ENCODE data around the gene GBGT1. TPM values are rescaled to one million over a fixed set of nuclear protein-coding genes. Genes with fewer than 3 reads are reported as not detected.

Gene GBGT1
- total and polyA plus RNA-seq, 9 of the 15 experiments (the other 6 are each of a cell fraction or from before 2014, with no cell fraction given) = 0.55 to 25.8 (median 13.7) TPM

DNA sequence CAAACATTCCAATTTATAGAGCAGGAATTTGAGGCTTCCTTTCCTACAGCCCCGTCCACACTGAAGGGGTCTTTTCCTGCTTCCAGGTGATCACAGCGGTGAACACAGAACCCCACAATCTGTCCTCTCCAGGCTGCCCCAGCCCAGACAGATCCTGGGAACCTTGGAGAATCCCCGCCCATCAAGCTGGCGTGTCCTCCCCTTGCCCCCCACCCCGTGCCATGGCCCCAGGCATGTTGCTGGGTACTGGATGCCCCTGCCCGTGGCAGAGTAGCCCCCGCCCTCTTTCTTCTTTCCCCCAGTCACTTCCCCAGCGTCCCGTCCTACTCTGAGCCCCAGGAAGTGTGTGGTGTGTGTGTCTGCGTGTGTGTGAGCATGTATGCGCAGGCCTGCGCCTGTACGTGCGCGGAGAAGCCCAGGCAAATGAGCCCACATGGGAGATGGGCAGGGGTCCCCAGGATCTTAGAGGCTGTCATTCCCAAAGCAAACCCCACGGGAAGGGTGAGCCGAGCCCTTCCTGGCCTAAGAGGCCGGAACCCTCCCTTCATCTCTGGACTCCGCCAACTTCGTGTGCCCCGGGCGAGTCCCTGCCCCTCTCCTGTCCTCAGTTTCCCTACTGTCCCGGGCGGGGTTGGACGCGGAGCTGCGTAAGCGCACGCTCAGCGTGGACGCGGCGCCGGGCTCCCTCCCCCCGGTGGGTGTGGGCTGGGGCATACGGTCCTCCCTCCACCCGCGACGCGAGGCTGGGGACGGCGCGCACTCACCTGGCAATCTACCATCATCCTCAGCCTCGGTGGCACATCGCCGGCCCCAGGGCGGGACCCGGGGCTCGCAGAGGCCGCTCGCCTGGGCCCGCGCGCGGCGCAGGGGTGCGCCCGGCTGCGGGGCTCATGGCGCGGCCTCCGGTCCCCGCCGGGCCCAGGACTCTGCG lies 15.2 kb downstream of the GBGT1 start (continued):
- TF ChIP-seq DIDO1 (tag; IDR thresholded peaks at IDR 0.05; ENCODE audit: low read depth) = no peak
- TF ChIP-seq FOS (IDR thresholded peaks at IDR 0.05; ENCODE audit: extremely low read depth, insufficient read length) = no peak
- TF ChIP-seq SMAD4 (CRISPR knock-in tag; conservative IDR thresholded peaks at IDR 0.05) = no peak
- no peak for TF ChIP-seq ZNF699 (CRISPR knock-in tag; IDR thresholded peaks at IDR 0.05; ENCODE audit: insufficient replicate concordance)
- TF ChIP-seq RAD21 (CRISPR knock-in tag; conservative IDR thresholded peaks at IDR 0.05 in 1 of 2, IDR thresholded peaks at IDR 0.05 in 1 of 2) = no peak
- TF ChIP-seq, protein P1, sequence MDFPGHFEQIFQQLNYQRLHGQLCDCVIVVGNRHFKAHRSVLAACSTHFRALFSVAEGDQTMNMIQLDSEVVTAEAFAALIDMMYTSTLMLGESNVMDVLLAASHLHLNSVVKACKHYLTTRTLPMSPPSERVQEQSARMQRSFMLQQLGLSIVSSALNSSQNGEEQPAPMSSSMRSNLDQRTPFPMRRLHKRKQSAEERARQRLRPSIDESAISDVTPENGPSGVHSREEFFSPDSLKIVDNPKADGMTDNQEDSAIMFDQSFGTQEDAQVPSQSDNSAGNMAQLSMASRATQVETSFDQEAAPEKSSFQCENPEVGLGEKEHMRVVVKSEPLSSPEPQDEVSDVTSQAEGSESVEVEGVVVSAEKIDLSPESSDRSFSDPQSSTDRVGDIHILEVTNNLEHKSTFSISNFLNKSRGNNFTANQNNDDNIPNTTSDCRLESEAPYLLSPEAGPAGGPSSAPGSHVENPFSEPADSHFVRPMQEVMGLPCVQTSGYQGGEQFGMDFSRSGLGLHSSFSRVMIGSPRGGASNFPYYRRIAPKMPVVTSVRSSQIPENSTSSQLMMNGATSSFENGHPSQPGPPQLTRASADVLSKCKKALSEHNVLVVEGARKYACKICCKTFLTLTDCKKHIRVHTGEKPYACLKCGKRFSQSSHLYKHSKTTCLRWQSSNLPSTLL (IDR thresholded peaks at IDR 0.05) = no peak
- TF ChIP-seq SUPT5H (IDR thresholded peaks at IDR 0.05) = peak; percentile 42; the same call in 1 of the 2 replicates
- TF ChIP-seq LEF1 (IDR thresholded peaks at IDR 0.05) = no peak
- no peak for TF ChIP-seq FOSL1 (tag; conservative IDR thresholded peaks at IDR 0.05)
- peak; percentile 44; the same call in 1 of the 2 replicates for TF ChIP-seq TFAP4 (CRISPR knock-in tag; IDR thresholded peaks at IDR 0.05; ENCODE audit: borderline replicate concordance)
- no peak for TF ChIP-seq ZNF253 (CRISPR knock-in tag; conservative IDR thresholded peaks at IDR 0.05)
- TF ChIP-seq RBM39 (optimal IDR thresholded peaks at IDR 0.05; ENCODE audit: low read depth, low read length) = peak; percentile 86
- no peak for TF ChIP-seq HDAC3 (IDR thresholded peaks at IDR 0.05; ENCODE audit: borderline replicate concordance, partially characterized antibody)
- no peak for TF ChIP-seq SMAD1 (IDR thresholded peaks at IDR 0.05; ENCODE audit: low read depth, low read length, partially characterized antibody)
- peak; percentile 59; the same call in 1 of the 2 replicates for TF ChIP-seq SAFB (IDR thresholded peaks at IDR 0.05; ENCODE audit: borderline replicate concordance, low read depth, low read length)
- peak; percentile 44 for TF ChIP-seq POLR2A (conservative IDR thresholded peaks at IDR 0.05)
- TF ChIP-seq, protein P2, sequence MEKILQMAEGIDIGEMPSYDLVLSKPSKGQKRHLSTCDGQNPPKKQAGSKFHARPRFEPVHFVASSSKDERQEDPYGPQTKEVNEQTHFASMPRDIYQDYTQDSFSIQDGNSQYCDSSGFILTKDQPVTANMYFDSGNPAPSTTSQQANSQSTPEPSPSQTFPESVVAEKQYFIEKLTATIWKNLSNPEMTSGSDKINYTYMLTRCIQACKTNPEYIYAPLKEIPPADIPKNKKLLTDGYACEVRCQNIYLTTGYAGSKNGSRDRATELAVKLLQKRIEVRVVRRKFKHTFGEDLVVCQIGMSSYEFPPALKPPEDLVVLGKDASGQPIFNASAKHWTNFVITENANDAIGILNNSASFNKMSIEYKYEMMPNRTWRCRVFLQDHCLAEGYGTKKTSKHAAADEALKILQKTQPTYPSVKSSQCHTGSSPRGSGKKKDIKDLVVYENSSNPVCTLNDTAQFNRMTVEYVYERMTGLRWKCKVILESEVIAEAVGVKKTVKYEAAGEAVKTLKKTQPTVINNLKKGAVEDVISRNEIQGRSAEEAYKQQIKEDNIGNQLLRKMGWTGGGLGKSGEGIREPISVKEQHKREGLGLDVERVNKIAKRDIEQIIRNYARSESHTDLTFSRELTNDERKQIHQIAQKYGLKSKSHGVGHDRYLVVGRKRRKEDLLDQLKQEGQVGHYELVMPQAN (IDR thresholded peaks at IDR 0.05; ENCODE audit: borderline replicate concordance) = peak; percentile 36; the same call in 1 of the 2 replicates
- TF ChIP-seq ZNF124 (CRISPR knock-in tag; IDR thresholded peaks at IDR 0.05) = no peak
- no peak for TF ChIP-seq NFIC (IDR thresholded peaks at IDR 0.05)
- no peak for TF ChIP-seq POU5F1 (IDR thresholded peaks at IDR 0.05; ENCODE audit: borderline replicate concordance, low read depth, low read length, partially characterized antibody)
- no peak for TF ChIP-seq SMAD3 (CRISPR knock-in tag; conservative IDR thresholded peaks at IDR 0.05)
- no peak for TF ChIP-seq TCF7 (IDR thresholded peaks at IDR 0.05; ENCODE audit: borderline replicate concordance)
- TF ChIP-seq TRIM28 (IDR thresholded peaks at IDR 0.05) = no peak

All from K562 (cell line).